PFSK-1 (cell line): ENCODE measurements around the gene FBH1.

Experiments used
- POLR2AphosphoS5 ChIP-seq: IDR thresholded peaks from 2 replicates; pipeline ENCODE4 v1.6.1; 2012; ENCODE audit warnings: low read depth, mild to moderate bottlenecking, control low read depth, low read length, moderate library complexity
- SIN3A ChIP-seq: IDR thresholded peaks from 2 replicates; pipeline ENCODE4 v1.6.1; 2012; ENCODE audit warnings: mild to moderate bottlenecking, low read length, moderate library complexity, borderline replicate concordance; ENCODE audit not compliant: insufficient read depth

DNA sequence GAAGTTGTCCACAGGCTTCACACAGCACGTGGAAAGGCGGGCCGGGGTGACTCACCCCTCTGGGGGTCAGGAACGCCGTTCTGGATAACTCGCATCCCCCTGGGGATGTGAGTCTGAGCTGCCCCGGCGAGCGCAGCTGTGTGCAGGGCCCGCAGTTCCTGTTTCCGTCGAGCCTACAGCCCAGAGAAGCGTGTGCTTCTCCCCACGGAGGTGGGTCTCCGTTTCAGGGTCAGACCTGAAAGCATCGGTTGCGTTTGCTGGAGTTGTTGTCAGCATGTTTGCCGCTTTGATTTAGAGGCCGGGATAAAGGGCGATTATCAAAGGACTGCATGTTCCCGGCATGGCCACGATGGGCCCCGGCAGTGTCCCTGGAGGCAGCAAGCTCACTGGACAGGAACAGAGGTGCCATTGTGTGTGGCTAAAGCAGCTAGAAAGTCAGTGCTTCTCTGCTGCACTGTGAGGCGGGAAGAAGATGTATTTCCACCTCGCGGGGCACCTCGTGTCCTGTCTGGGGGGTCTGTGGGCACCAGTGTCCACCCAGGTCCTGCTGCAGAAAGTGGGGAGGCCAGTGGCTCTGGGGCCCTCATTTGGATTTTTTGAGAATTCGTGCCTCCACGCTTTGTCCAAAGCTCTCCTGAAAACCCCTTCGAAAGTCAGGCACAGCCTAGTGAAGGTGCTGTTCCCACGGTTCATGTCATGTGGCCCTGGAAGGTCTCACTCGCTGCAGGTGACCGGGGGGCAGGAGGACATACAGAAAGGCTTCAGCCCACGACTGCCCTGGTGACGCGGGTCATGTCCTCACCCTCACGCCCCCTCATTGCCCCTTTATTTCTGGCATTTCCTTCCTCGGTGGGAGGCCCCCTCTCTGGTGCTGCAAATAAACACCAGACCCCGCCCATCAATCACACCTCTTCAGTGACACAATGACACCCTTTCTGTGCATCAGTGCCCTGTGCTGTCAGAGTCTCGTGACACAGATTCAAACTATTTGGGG, 49.4 kb upstream of the FBH1 start:
- TF ChIP-seq POLR2AphosphoS5 (no peak), SIN3A (peak; percentile 13; the same call in 1 of the 2 replicates)
